Measurements from ENCODE around the gene SPDYE3. TPM values are rescaled to one million over a fixed set of nuclear protein-coding genes. Genes with fewer than 3 reads are reported as not detected.

SPDYE3 gene
- total RNA-seq, 1 donor from 2014 or later: not detected

- Histone ChIP-seq H3K27me3 (ENCODE audit: low read depth) (no peaks in the 10 kb centered on the region), H3K4me1 (no peaks in the 10 kb centered on the region), H3K27ac (replicated peaks) (no peak overlapping the region), H3K4me3 (no peak overlapping the region), H3K9me3 (replicated peaks) (no peaks in the 10 kb centered on the region), H3K36me3 (peaks cover 96% of the 10 kb centered on the region)
- DNase-seq: no peak
- no peak for TF ChIP-seq CTCF (IDR thresholded peaks at IDR 0.05; ENCODE audit: borderline replicate concordance)
- intact Hi-C loops (cut with micrococcal nuclease): no loop called here
Observed at GRCh38 chr7:100356416-100357068, 49.0 kb downstream of the SPDYE3 start.

GRCh38 chr7:100357131-100357561 lies 49.6 kb downstream of the SPDYE3 start:
- H3K36me3 ChIP-seq: peaks cover 98% of the 10 kb centered on the region
- intact Hi-C loops (cut with micrococcal nuclease): no loop called here
- H3K4me3 ChIP-seq: no peak overlapping the region
- no peaks in the 10 kb centered on the region for H3K9me3 ChIP-seq (replicated peaks)
- TF ChIP-seq CTCF (IDR thresholded peaks at IDR 0.05; ENCODE audit: borderline replicate concordance): no peak
- no peaks in the 10 kb centered on the region for H3K27me3 ChIP-seq (ENCODE audit: low read depth)
- H3K4me1 ChIP-seq: no peaks in the 10 kb centered on the region
- DNase-seq: no peak
- no peak overlapping the region for H3K27ac ChIP-seq (replicated peaks)

GRCh38 chr7:100358027-100358856 lies 50.7 kb downstream of the SPDYE3 start, which contains the start of gene PILRB:
Gene PILRB (plus strand): TSS chr7:100358117. CDS start chr7:100358303, 186 bp downstream.
- no peak for DNase-seq
- peaks cover 99% of the 10 kb centered on the region for H3K36me3 ChIP-seq
- no peaks in the 10 kb centered on the region for H3K27me3 ChIP-seq (ENCODE audit: low read depth)

GRCh38 chr7:100358857-100359212 lies 51.3 kb downstream of the SPDYE3 start:
- no peak for TF ChIP-seq CTCF (IDR thresholded peaks at IDR 0.05; ENCODE audit: borderline replicate concordance)
- peaks cover 99% of the 10 kb centered on the region for H3K36me3 ChIP-seq
- no peak for DNase-seq

More at GRCh38 chr7:100358027-100358856, 50.7 kb downstream of the SPDYE3 start, which contains the start of gene PILRB:
- no peak within 1 kb of the TSS for H3K4me3 ChIP-seq
- H3K4me1 ChIP-seq: no peaks in the 10 kb centered on the region
- no peak for TF ChIP-seq CTCF (IDR thresholded peaks at IDR 0.05; ENCODE audit: borderline replicate concordance)
- H3K9me3 ChIP-seq (replicated peaks): no peaks in the 10 kb centered on the region
- no peak within 1 kb of the TSS for H3K27ac ChIP-seq (replicated peaks)
- intact Hi-C loops (cut with micrococcal nuclease): no loop called here

GRCh38 chr7:100360135-100360854 lies 52.8 kb downstream of the SPDYE3 start:
- intact Hi-C loops (cut with micrococcal nuclease): no loop called here
- DNase-seq: no peak
- H3K27ac ChIP-seq (replicated peaks): no peak overlapping the region
- TF ChIP-seq CTCF (IDR thresholded peaks at IDR 0.05; ENCODE audit: borderline replicate concordance): no peak
- H3K4me1 ChIP-seq: no peaks in the 10 kb centered on the region
- peaks cover 90% of the 10 kb centered on the region for H3K36me3 ChIP-seq
- no peaks in the 10 kb centered on the region for H3K27me3 ChIP-seq (ENCODE audit: low read depth)
- no peak overlapping the region for H3K4me3 ChIP-seq
- no peaks in the 10 kb centered on the region for H3K9me3 ChIP-seq (replicated peaks)

More at GRCh38 chr7:100358857-100359212, 51.3 kb downstream of the SPDYE3 start:
- intact Hi-C loops (cut with micrococcal nuclease): no loop called here
- H3K9me3 ChIP-seq (replicated peaks): no peaks in the 10 kb centered on the region
- H3K4me1 ChIP-seq: no peaks in the 10 kb centered on the region
- no peak overlapping the region for H3K27ac ChIP-seq (replicated peaks)
- no peak overlapping the region for H3K4me3 ChIP-seq
- no peaks in the 10 kb centered on the region for H3K27me3 ChIP-seq (ENCODE audit: low read depth)
